ENCODE results near the gene CHTF18.

- no peak for TF ChIP-seq CTCF (conservative IDR thresholded peaks at IDR 0.05; ENCODE audit: low read depth in 2 of 2)
- TF ChIP-seq JUNB (IDR thresholded peaks at IDR 0.05; ENCODE audit: unreplicated experiment) = no peak
- TF ChIP-seq CREB1 (CRISPR knock-in tag; IDR thresholded peaks at IDR 0.05; ENCODE audit: low read depth) = no peak
Measured at GRCh38 chr16:832652-833336, 44.4 kb downstream of the CHTF18 start.
